Upper lobe of left lung (tissue), 4 donors: ENCODE measurements around the gene APPBP2.

ENCODE experiments used
- EP300 ChIP-seq, 4 donors: sonication (generic); formaldehyde crosslinking; IDR thresholded peaks; one replicate each; pipeline ENCODE4 v1.5.1; 2017; ENCODE audit warnings: antibody characterized with exemption in 4 of 4, control low read depth in 2 of 4
- POLR2A ChIP-seq, 4 donors: fragments of 450-650 bp; IDR thresholded peaks; one replicate each; pipeline ENCODE4 v1.5.1; 2016 to 2017; ENCODE audit warnings: antibody characterized with exemption in 4 of 4, mild to moderate bottlenecking in 2 of 4
- POLR2AphosphoS5 ChIP-seq, 2 donors: sonication (generic); formaldehyde crosslinking; IDR thresholded peaks; one replicate each; pipeline ENCODE4 v1.5.1; 2017; ENCODE audit warnings: antibody characterized with exemption in 2 of 2
- TF ChIP-seq, protein P1 (sequence below), 6 experiments: fragments of 450-650 bp in 4 of 6; fragments of 200-600 bp in 2 of 6; sonication (generic) in 2 of 6; IDR thresholded peaks; one replicate each; pipeline ENCODE4 v1.5.1; 2016 to 2019; ENCODE audit warnings: antibody characterized with exemption in 6 of 6

DNA sequence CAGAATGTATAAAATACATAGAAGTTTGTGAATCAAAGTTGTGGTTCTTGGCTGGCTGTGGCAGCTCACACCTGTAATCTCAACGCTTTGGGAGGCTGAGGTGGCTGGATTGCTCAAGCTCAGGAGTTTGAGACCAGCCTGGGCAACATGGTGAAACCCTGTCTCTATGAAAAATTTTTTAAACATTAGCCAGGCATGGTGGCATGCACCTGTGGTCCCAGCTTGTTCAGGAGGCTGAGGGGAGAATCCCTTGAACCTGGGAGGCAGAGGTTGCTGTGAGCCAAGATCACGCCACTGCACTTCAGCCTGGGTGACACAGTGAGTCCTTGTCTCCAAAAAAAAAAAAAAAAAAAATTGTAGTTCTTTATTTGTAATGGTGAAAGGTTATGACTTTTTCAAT lies 13.8 kb upstream of the APPBP2 start:
- TF ChIP-seq POLR2AphosphoS5 (IDR thresholded peaks at IDR 0.05) (no peak), POLR2A (IDR thresholded peaks at IDR 0.05) (no peak), EP300 (IDR thresholded peaks at IDR 0.05) (no peak)
- TF ChIP-seq, protein P1, sequence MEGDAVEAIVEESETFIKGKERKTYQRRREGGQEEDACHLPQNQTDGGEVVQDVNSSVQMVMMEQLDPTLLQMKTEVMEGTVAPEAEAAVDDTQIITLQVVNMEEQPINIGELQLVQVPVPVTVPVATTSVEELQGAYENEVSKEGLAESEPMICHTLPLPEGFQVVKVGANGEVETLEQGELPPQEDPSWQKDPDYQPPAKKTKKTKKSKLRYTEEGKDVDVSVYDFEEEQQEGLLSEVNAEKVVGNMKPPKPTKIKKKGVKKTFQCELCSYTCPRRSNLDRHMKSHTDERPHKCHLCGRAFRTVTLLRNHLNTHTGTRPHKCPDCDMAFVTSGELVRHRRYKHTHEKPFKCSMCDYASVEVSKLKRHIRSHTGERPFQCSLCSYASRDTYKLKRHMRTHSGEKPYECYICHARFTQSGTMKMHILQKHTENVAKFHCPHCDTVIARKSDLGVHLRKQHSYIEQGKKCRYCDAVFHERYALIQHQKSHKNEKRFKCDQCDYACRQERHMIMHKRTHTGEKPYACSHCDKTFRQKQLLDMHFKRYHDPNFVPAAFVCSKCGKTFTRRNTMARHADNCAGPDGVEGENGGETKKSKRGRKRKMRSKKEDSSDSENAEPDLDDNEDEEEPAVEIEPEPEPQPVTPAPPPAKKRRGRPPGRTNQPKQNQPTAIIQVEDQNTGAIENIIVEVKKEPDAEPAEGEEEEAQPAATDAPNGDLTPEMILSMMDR (IDR thresholded peaks at IDR 0.05): no peak
